GM21528 (cell line): Measurements from ENCODE around the gene KIF26B.
"Not testable (repeated sequence)": the region's sequence is repeated elsewhere in the genome, so short reads cannot be mapped to it uniquely, and the experiment has no call there.

Experiments used
- ATAC-seq: cut with Tn5 transposase; IDR thresholded peaks from one replicate; pipeline ENCODE4 v1.9.1; 2021; ENCODE audit warnings: mild to moderate bottlenecking, moderate library complexity; ENCODE audit not compliant: unreplicated experiment, low FRiP score

KIF26B gene

GRCh38 chr1:245377854-245378253, 223.1 kb downstream of the KIF26B start:
- ATAC-seq: no peak

- no peak for ATAC-seq
Measured at GRCh38 chr1:245378311-245378722, 223.5 kb downstream of the KIF26B start.

GRCh38 chr1:245378745-245379144, 224.0 kb downstream of the KIF26B start:
- no peak for ATAC-seq

- no peak for ATAC-seq
Measured at GRCh38 chr1:245380790-245381535, 226.2 kb downstream of the KIF26B start.

GRCh38 chr1:245382981-245383380, 228.2 kb downstream of the KIF26B start:
- ATAC-seq: no peak

GRCh38 chr1:245383396-245384330, 228.9 kb downstream of the KIF26B start:
- ATAC-seq: no peak

- no peak for ATAC-seq
Measured at GRCh38 chr1:245386297-245386971, 231.6 kb downstream of the KIF26B start.

- ATAC-seq: no peak
Measured at GRCh38 chr1:245388687-245389086, 233.9 kb downstream of the KIF26B start.

- no peak for ATAC-seq
Measured at GRCh38 chr1:245389873-245390272, 235.1 kb downstream of the KIF26B start.

GRCh38 chr1:245390975-245391374, 236.2 kb downstream of the KIF26B start:
- no peak for ATAC-seq

- no peak for ATAC-seq
Measured at GRCh38 chr1:245393694-245394093, 238.9 kb downstream of the KIF26B start.

- no peak for ATAC-seq
Measured at GRCh38 chr1:245395680-245396079, 240.9 kb downstream of the KIF26B start.

GRCh38 chr1:245396615-245397014, 241.8 kb downstream of the KIF26B start:
- ATAC-seq: no peak

- ATAC-seq: no peak
Measured at GRCh38 chr1:245397771-245398170, 243.0 kb downstream of the KIF26B start.

- ATAC-seq: no peak
Measured at GRCh38 chr1:245398180-245398579, 243.4 kb downstream of the KIF26B start.

- ATAC-seq: no peak
Measured at GRCh38 chr1:245401881-245402587, 247.2 kb downstream of the KIF26B start.

- ATAC-seq: not testable (repeated sequence)
Measured at GRCh38 chr1:245402998-245403397, 248.2 kb downstream of the KIF26B start.

GRCh38 chr1:245404527-245404926, 249.7 kb downstream of the KIF26B start:
- no peak for ATAC-seq

GRCh38 chr1:245404952-245405351, 250.2 kb downstream of the KIF26B start:
- no peak for ATAC-seq

GRCh38 chr1:245406426-245406825, 251.6 kb downstream of the KIF26B start:
- no peak for ATAC-seq
